Breast epithelium (tissue), 4 donors: ENCODE measurements around the gene LASP1NB.
"Not testable (repeated sequence)": the region's sequence is repeated elsewhere in the genome, so short reads cannot be mapped to it uniquely, and the experiment has no call there.

Source experiments
- DNase-seq, 2 donors: peaks; one replicate each; pipeline ENCODE4 v3.0.0-alpha.2; 2019; ENCODE audit warnings: low spot score in 2 of 2
- H3K27ac ChIP-seq, 2 donors: fragments of 200-600 bp; sonication (generic) in 1 of 2; one replicate each; pipeline ENCODE4 v1.5.1; 2016 to 2019; ENCODE audit warnings: mild to moderate bottlenecking in 1 of 2
- H3K27me3 ChIP-seq, 2 donors: fragments of 200-600 bp; sonication (generic) in 1 of 2; one replicate each; pipeline versions ENCODE4 v1.5.1 to v1.6.0; 2017 to 2019; ENCODE audit warnings: control low read depth in 1 of 2, mild to moderate bottlenecking in 1 of 2
- H3K36me3 ChIP-seq: fragments of 200-600 bp; one replicate; pipeline ENCODE4 v1.5.1; 2019
- H3K4me1 ChIP-seq, 2 donors: fragments of 200-600 bp; sonication (generic); one replicate each; pipeline ENCODE4 v1.5.1; 2016 to 2019; ENCODE audit warnings: control low read depth in 1 of 2
- H3K4me3 ChIP-seq, 3 donors: fragments of 200-600 bp; sonication (generic); 1 replicate in 2 of 3; 2 replicates in 1 of 3; pipeline ENCODE4 v1.5.1; 2016 to 2019; ENCODE audit warnings: mild to moderate bottlenecking in 3 of 3, moderate library complexity in 2 of 3
- H3K9me3 ChIP-seq, 2 donors: fragments of 200-600 bp; sonication (generic) in 1 of 2; one replicate each; pipeline ENCODE4 v1.5.1; 2016 to 2019; ENCODE audit warnings: control low read depth in 1 of 2
- CTCF ChIP-seq, 3 donors: fragments of 450-650 bp; IDR thresholded peaks; one replicate each; pipeline ENCODE4 v1.5.1; 2016 to 2017; ENCODE audit warnings: antibody characterized with exemption in 3 of 3, mild to moderate bottlenecking in 3 of 3, moderate library complexity in 3 of 3
- POLR2A ChIP-seq: fragments of 450-650 bp; IDR thresholded peaks from one replicate; pipeline ENCODE4 v1.6.1; 2016; ENCODE audit warnings: antibody characterized with exemption, mild to moderate bottlenecking, moderate library complexity
- POLR2AphosphoS5 ChIP-seq, 3 donors: sonication (generic); formaldehyde crosslinking; IDR thresholded peaks; one replicate each; pipeline ENCODE4 v1.6.1; 2017; ENCODE audit warnings: antibody characterized with exemption in 3 of 3
- intact Hi-C: fragments of 100-400 bp; cut with DNase I; formaldehyde crosslinking; loops from one replicate; pipeline ENCODE4 v1.15.1; 2023; ENCODE audit warnings: low total_unique reads

LASP1NB gene

GRCh38 chr17:38967290-38967738 lies 41.9 kb downstream of the LASP1NB start, which contains the start of gene FBXO47:
Gene FBXO47, minus strand, starts transcription at chr17:38967403. Its CDS starts 4,378 bp downstream, at chr17:38963025.
- Histone ChIP-seq H3K27ac (peak within 1 kb of the TSS; percentile 68 to 84), H3K27me3 (no peaks in the 10 kb centered on the region), H3K36me3 (no peaks in the 10 kb centered on the region), H3K9me3 (no peaks in the 10 kb centered on the region), H3K4me1 (no peaks in the 10 kb centered on the region), H3K4me3 (peak within 1 kb of the TSS; percentile 11 to 62 (median 40))
- DNase-seq, result peak; percentile 80 to 86
- intact Hi-C loops, result no loop called here
- TF ChIP-seq POLR2AphosphoS5 (IDR thresholded peaks at IDR 0.05) (peak in 1 of 3 donors; percentile 13), CTCF (IDR thresholded peaks at IDR 0.05) (no peak)

GRCh38 chr17:38969281-38969680 lies 43.9 kb downstream of the LASP1NB start:
- H3K36me3 ChIP-seq, result no peaks in the 10 kb centered on the region
- intact Hi-C loops, result no loop called here
- DNase-seq, result no peak
- H3K4me1 ChIP-seq, result no peaks in the 10 kb centered on the region
- H3K4me3 ChIP-seq, result no peak overlapping the region
- H3K27ac ChIP-seq, result no peak overlapping the region
- H3K9me3 ChIP-seq, result no peaks in the 10 kb centered on the region
- TF ChIP-seq POLR2AphosphoS5 (IDR thresholded peaks at IDR 0.05) (no peak), POLR2A (no peak), CTCF (IDR thresholded peaks at IDR 0.05) (no peak)
- no peaks in the 10 kb centered on the region for H3K27me3 ChIP-seq

- TF ChIP-seq CTCF (IDR thresholded peaks at IDR 0.05), result no peak
- TF ChIP-seq POLR2AphosphoS5 (IDR thresholded peaks at IDR 0.05), result no peak
- TF ChIP-seq POLR2A, result no peak
- H3K36me3 ChIP-seq, result no peaks in the 10 kb centered on the region
- DNase-seq, result no peak
- no peaks in the 10 kb centered on the region for H3K4me1 ChIP-seq
- no peak overlapping the region for H3K27ac ChIP-seq
- intact Hi-C loops, result no loop called here
- no peak overlapping the region for H3K4me3 ChIP-seq
- no peaks in the 10 kb centered on the region for H3K27me3 ChIP-seq
- no peaks in the 10 kb centered on the region for H3K9me3 ChIP-seq
Observed at GRCh38 chr17:38970128-38970527, 44.7 kb downstream of the LASP1NB start.

DNA sequence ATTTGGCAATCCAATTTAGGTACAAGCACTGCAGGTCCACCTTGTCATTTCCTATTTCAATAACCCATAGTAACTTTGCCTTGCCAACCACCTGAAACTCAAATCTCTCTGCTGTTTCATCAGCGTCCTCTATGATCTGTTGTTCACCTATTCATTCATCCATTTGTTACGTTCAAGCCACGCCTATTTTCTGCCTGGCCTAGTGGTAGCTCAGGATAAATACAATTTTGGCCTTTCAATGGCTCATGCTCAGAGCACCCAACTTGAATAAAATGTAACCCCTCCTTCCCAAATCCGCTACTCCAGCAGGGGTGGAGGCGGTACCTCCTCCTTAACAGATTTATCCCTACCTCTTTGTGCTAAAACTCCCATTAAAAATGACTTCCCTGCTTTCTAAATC lies 45.4 kb downstream of the LASP1NB start:
- no peaks in the 10 kb centered on the region for H3K36me3 ChIP-seq
- TF ChIP-seq POLR2AphosphoS5 (IDR thresholded peaks at IDR 0.05) (no peak), CTCF (IDR thresholded peaks at IDR 0.05) (no peak), POLR2A (no peak)
- no peak overlapping the region for H3K4me3 ChIP-seq
- intact Hi-C loops, result no loop called here
- no peaks in the 10 kb centered on the region for H3K9me3 ChIP-seq
- DNase-seq, result no peak
- H3K27ac ChIP-seq, result no peak overlapping the region
- H3K4me1 ChIP-seq, result no peaks in the 10 kb centered on the region
- H3K27me3 ChIP-seq, result no peaks in the 10 kb centered on the region

GRCh38 chr17:38976187-38976551 lies 50.8 kb downstream of the LASP1NB start:
- H3K4me1 ChIP-seq, H3K4me3 ChIP-seq, H3K27me3 ChIP-seq, DNase-seq, H3K27ac ChIP-seq, intact Hi-C loops, H3K9me3 ChIP-seq, H3K36me3 ChIP-seq: not testable (repeated sequence)

GRCh38 chr17:38978180-38978579 lies 52.8 kb downstream of the LASP1NB start:
- no peak for DNase-seq
- Histone ChIP-seq H3K36me3 (no peaks in the 10 kb centered on the region), H3K4me3 (no peak overlapping the region), H3K27me3 (no peaks in the 10 kb centered on the region), H3K9me3 (no peaks in the 10 kb centered on the region), H3K27ac (no peak overlapping the region), H3K4me1 (no peaks in the 10 kb centered on the region)
- intact Hi-C loops, result no loop called here
- TF ChIP-seq CTCF (IDR thresholded peaks at IDR 0.05), result no peak
- TF ChIP-seq POLR2AphosphoS5 (IDR thresholded peaks at IDR 0.05), result no peak
- TF ChIP-seq POLR2A, result no peak
